ENCODE results near the gene THSD1. TPM values are rescaled to one million over a fixed set of nuclear protein-coding genes. Genes with fewer than 3 reads are reported as not detected.

The THSD1 gene
- total RNA-seq, 1 donor from 2014 or later = 0.27 TPM

Other genes with a start within 250 kb of the THSD1 start
- gene NEK3, start 246.6 kb downstream of the THSD1 start, total RNA-seq (ENCODE audit: unreplicated experiment) = 54.8 TPM
- gene VPS36, start 44.5 kb upstream of the THSD1 start, total RNA-seq (ENCODE audit: unreplicated experiment) = 29.2 TPM
- gene CKAP2, start 49.3 kb upstream of the THSD1 start, total RNA-seq (ENCODE audit: unreplicated experiment) = 27.3 TPM
- gene HNRNPA1L2, start 236.3 kb upstream of the THSD1 start, total RNA-seq (ENCODE audit: unreplicated experiment) = 15.2 TPM
- 57.9 TPM for gene SUGT1, start 246.7 kb upstream of the THSD1 start, total RNA-seq (ENCODE audit: unreplicated experiment)

Measured in glutamatergic neuron (in vitro differentiated cells).